GM15510 (cell line): ENCODE data around the gene TMPRSS9.

Experiments used
- POLR2A ChIP-seq: IDR thresholded peaks from 3 replicates; pipeline ENCODE4 v1.6.1; 2011; ENCODE audit warnings: borderline replicate concordance; ENCODE audit not compliant: insufficient read length; ENCODE audit errors: extremely low read depth

TMPRSS9 gene

DNA sequence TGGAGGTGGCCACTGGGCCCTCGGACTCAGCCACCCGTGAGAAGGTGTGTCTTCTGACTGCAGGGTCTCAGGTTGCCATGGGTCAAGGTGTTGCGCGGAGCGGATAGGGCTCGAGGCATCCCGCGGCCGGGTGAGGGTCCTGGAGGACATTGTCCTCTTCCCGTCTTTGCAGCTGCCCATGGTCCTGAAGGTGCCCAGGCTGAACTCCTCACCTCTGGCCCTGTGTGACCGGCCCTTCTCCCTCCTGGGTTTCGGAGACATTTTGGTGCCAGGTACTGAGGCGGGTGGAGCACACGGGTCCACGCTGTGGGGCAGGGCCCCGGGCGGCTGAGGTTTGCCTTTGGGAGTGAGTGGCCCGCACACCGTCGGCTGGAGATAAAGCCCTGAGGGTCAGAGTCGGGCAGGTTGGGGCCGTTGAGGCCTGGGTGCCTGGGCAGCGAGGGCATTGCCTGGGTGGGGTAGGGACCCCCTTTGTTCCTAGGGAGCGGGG is 15.6 kb upstream of the TMPRSS9 start:
- no peak for TF ChIP-seq POLR2A

DNA sequence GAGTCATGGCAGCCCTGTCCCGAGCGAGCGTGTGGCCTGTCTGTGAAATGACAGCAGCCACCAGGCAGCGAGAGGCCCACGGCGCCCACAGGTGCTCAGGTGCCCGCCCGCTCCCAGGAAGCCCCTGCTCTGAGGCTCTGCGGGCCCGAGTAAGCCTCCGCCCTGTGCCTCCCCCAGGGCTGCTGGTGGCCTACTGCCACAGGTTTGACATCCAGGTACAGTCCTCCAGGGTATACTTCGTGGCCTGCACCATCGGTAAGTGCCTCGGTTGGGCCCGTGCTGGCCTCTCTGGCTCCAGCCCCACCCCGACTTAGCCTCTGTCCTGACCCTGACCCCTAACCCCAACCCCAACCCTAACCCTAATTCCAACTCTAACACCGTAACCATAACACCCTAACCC is 15.0 kb upstream of the TMPRSS9 start:
- no peak for TF ChIP-seq POLR2A

DNA sequence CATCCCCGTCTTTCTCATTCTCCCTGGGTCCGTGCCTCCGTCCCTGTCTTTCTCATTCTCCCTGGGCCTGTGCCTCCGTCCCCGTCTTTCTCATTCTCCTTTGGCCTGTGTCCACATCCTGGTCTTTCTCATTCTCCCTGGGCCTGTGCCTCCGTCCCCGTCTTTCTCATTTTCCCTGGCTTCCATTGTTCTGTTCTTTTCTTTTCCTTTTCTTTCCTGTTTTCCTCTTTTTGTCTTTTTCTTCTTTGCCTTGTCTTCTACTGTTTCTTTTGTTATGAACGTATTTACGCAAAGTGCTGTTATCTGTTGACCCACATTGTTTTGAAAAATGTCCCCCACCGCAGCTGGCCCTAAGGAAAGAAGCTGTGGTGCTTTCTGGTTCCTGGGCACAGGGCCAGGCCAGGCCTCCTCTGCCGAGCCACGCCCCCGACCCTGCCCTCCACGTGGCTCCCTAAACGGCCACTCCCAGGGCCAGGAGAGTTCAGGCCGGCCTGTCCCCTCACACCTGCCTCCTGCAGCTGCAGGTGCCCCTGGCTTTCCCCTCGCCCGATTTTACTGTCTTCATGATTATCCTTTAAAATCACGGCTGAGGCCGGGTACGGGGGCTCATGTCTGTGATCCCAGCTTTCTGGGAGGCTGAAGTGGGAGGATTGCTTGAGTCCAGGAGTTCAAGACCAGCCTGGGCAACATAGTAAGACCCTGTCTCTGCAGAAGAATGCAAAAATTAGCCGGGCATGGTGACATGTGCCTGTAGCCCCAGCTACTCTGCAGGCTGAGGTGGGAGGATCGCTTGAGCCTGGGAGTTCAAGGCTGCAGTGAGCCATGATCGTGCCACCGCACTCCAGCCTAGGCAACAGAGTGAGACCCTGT is 14.0 kb upstream of the TMPRSS9 start:
- no peak for TF ChIP-seq POLR2A

DNA sequence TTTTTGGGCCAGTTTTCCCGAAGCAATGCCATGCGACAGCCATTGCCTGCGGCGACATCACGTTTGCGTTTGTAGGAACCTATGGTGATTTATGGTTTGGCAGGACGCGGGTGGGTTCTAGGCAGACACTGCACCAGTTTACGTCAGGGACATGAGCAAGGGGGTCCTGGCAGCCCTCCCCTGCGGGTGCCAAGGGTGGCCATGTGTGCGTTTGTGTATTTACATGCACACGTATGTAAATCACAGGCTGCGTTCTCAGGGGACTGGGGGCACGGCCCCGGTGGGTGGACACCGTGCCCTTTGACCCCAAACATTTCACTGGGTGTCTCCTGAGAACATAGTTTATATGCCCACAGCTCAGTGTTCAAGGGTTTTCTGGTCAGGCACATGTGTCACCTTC is 9.4 kb upstream of the TMPRSS9 start:
- no peak for TF ChIP-seq POLR2A

DNA sequence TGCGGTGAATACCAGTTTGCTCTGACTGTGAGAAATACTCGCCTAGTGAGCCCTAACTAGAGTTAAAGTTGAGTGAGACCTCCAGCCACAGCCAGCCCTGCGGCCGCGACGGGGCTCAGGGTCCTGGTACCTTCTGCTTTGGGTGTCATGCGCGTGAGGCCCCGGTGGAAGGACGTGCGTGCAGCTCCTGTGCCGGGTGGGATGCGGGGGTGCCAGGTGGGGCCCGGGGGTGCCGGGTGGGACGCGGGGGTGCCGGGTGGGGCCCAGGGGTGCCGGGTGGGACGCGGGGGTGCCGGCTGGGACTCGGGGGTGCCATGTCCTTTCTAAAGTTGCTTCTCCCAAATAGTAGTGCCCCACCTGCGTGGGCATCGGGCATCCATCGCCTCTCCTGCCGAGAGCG is 8.5 kb upstream of the TMPRSS9 start:
- TF ChIP-seq POLR2A = no peak

DNA sequence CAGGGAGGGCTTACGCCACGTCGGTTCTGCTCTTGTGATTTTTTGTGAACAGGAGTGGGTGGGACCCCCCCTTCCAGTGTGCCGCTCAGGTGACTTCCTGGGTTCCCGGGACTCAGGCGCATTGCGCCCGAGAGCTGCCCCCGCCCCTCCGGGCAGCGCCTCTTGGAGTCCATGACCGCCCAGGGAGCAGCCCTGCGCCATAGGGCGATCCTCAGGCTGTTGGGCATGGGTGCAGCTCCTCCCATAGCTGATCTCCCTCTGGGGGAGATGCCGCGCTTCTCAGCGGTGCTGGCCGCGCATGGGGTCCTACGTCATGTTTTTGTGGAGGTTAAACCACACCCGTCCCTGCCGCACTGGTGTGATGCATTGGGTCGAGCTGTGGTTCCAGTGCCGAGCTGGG is 7.9 kb upstream of the TMPRSS9 start:
- no peak for TF ChIP-seq POLR2A

DNA sequence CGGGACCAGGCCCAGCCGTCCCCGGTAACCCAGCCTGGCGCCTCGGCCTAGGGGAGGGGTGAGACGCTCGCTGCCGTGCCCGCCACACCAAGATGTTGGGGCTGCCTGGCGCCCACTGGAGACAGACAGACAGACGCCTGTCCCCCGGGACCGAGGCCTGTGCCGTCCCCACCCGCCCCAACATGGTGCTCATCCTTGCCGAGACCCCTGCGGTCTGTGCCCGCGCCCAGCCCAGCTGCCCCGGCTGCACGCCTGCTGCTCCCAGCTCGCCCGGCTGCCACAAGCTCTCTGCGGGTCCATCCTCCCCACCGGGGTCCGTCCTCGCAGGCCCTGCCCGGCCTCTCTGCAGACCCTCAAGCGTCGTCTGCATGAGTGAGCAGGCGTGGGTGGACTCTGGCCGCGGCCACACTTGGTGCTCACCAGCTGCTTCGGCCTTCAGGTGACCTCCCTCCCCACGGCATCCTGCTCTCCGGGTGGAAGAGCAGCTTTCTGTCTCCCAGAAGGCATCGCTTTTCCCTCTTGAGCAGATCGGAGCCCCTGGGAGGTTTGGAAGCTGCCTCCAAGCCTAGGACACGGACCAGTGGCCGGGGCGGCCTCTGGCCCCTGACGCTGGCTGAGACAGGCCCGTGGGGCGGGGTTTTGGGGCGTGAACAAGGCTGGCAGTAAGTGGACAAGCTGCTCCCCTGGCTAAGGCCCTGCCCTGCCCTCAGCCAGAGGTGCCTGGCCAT is 6.7 kb upstream of the TMPRSS9 start:
- no peak for TF ChIP-seq POLR2A

DNA sequence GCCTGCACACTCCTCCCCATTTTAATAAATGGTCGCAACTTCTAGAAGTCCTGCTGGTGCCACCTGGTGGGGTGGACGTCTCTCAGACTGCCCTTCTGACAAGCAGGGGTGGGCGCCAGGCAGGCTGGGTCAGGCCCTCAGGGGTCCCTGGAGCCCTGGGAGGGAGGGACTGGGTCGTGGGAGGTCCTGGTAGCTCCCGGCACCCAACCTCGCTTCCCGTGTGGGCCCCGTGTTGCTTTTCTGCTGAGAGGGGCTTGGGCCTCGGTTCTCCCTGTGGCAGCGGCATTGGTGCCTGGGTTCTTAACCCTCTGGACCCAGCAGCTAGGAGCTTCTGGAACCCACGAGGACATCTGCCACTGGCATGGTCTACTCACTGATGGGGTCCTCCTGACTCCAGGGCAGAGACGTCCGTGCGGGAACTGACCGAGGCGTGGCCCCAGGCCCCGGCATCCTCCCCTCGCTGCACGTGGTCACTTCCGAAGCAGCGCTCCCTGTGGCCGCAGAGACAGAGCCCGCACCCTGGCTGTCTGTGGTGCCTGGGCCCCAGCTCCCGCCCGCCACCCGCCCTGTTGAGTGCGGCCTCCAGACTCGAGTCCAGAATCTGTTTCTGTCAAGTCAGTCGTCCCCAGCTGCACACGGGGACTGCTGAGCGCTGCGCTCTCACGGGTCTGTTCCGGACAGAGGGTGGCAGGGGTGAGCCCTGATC is 6.0 kb upstream of the TMPRSS9 start:
- TF ChIP-seq POLR2A = no peak

DNA sequence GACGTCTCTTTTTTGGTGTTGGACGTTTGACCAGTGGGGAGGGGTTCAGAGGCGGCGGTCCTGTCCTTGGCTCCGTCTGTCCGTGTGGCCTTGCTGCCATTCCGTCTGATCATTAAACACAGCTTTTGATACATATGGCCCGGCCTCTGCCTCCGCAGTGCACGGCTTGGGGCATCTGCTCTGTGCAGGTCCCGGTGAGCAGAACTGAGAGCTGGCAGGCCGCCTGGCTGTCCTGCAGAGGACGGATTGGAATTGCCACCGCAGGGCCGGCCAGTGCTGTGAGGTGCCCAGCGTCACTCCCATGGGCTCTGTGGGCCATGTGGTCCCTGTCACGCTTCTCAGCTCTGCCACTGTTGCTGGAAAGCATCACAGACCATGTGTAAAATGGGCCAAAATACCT is 5.4 kb upstream of the TMPRSS9 start:
- no peak for TF ChIP-seq POLR2A

DNA sequence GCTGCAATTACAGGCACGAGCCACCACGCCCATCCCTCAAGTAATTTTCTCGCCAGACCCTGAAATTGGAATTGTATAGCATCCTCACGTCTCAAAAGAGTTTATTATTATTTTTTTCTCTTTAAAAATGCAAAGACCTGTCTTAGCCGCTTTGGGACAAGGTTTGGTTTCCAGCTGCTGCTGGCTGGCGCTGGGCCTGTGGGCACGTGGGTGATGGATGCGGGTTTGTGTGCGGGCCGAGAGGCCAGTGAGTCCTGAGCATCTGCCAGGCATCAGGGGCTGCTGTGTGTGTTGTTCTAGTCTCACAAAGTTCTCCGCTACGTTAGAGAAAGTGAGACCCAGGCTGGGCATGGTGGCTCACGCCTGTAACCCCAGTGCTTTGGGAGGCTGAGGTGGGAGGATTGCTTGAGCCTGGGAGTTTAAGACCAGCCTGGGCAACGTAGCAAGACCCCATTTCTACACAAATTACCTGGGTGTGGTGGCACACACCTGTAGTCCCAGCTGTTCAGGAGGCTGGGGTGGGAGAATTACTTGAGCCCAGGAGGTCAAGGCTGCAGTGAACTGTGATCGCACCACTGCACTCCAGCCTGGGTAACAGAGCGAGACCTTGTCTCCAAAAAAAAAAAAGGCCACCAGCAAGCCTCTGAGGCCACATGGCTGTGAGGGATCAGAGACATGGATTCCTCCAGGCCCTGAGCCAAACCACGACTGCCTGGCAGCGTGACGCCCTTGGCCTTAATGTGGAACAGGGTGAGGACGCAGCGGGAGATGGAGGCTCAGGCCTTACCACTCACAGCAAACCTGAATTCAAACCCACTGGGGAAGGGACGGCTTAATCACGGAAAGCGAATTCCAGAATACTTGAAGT is 4.7 kb upstream of the TMPRSS9 start:
- no peak for TF ChIP-seq POLR2A

DNA sequence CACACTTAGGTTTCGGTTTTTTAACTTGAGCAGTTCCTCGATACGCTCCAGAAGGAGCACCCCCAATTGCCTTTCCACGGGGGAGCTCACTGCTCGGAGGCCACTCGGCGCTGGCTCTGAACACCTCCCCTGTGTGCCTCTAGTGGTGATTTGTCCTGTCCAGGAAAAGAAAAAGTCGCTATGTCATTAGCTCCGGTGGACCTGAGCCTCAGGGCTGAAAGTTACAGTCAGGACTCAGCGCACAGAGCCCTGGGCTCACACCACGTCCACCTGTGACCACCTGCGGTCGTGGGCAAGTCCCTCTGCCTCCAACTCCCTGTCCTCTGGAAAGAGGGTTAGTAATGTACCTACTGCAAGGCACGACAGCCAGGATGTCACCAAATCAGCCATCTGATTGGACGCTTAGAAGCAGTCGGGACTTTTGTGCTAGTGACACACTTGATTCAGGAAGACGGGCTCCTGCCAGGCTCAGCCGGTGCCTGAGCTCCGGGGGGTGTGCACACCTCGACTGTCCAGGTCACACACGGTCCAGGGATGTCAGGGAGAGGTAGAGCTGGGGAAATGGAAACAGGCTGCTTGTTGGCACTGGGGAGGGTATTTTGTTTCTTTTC is 3.9 kb upstream of the TMPRSS9 start:
- TF ChIP-seq POLR2A = no peak

DNA sequence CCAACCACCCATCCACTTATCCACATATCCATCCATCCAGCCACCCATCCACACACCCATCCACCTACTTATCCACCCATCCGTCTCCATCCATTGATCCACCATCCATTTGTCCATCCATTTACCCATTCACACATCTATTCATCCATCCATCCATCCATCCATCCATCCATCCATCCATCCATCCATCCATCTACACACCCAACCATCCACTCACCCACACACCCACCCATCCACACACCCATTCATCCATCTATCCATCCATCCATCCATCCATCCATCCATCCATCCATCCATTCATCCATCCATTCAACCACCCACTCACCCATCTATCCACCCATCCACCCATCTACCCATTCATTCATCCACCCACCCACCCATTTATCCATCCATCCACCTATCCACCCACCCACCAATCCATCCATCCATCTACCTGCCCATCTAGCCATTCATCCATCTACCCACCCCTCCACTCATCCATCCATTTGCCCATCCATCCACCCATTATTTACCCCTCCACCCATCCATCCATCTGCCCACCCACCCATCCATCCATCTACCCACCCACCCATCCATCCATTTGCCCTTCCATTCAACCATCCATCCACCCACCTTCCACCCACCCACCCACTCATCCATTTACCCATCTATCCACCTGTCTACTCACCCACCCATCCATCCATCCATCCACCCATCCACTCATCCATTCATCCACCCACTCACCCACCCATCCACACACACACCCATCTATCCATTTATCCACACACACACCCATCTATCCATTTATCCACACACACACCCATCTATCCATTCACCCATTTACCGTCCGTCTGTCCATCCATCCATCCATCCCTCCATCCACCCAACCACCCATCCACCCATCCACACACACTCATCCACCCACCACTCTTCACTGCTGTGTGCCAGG is 2.5 kb upstream of the TMPRSS9 start:
- TF ChIP-seq POLR2A = no peak
